Nephron (organoid): ENCODE data around the gene GSTCD.

ENCODE experiments used
- H3K27ac Mint-ChIP-seq, 3 experiments: 2 replicates each; pipeline ENCODE4 v1.8.0; 2020; ENCODE audit warnings: mixed read lengths in 3 of 3, mild to moderate bottlenecking in 2 of 3, moderate library complexity in 1 of 3
- H3K27me3 Mint-ChIP-seq: 2 replicates; pipeline ENCODE4 v1.8.0; 2021; ENCODE audit warnings: low read depth, mild to moderate bottlenecking, moderate library complexity, mixed read lengths
- H3K36me3 Mint-ChIP-seq: 2 replicates; pipeline ENCODE4 v1.8.0; 2020; ENCODE audit warnings: low read depth, mixed read lengths
- H3K4me1 Mint-ChIP-seq: 2 replicates; pipeline ENCODE4 v1.8.0; 2020; ENCODE audit warnings: mixed read lengths
- H3K4me3 Mint-ChIP-seq, 3 experiments: 2 replicates each; pipeline ENCODE4 v1.8.0; 2020; ENCODE audit warnings: mild to moderate bottlenecking in 3 of 3, mixed read lengths in 3 of 3, moderate library complexity in 2 of 3
- H3K9me3 Mint-ChIP-seq: 2 replicates; pipeline ENCODE4 v1.8.0; 2020; ENCODE audit warnings: mixed read lengths
- CTCF ChIP-seq, 3 experiments: fragments of 200-600 bp; sonication (generic); IDR thresholded peaks; one replicate each; pipeline ENCODE4 v1.5.0; 2021; ENCODE audit warnings: antibody characterized with exemption in 3 of 3; ENCODE audit not compliant: unreplicated experiment in 3 of 3

Gene GSTCD

GRCh38 chr4:105670684-105671083 is 37.9 kb upstream of the GSTCD start:
- Mint-ChIP-seq H3K4me1 (no peaks in the 10 kb centered on the region), H3K27ac (no peak overlapping the region), H3K9me3 (no peaks in the 10 kb centered on the region), H3K36me3 (no peaks in the 10 kb centered on the region), H3K27me3 (no peaks in the 10 kb centered on the region), H3K4me3 (no peak overlapping the region)
- no peak for TF ChIP-seq CTCF (IDR thresholded peaks at IDR 0.05; ENCODE audit: unreplicated experiment in 3 of 3)

GRCh38 chr4:105671301-105671700 is 37.3 kb upstream of the GSTCD start:
- H3K27ac Mint-ChIP-seq: no peak overlapping the region
- H3K4me1 Mint-ChIP-seq: no peaks in the 10 kb centered on the region
- no peak overlapping the region for H3K4me3 Mint-ChIP-seq
- H3K9me3 Mint-ChIP-seq: no peaks in the 10 kb centered on the region
- no peak for TF ChIP-seq CTCF (IDR thresholded peaks at IDR 0.05; ENCODE audit: unreplicated experiment in 3 of 3)
- no peaks in the 10 kb centered on the region for H3K27me3 Mint-ChIP-seq
- no peaks in the 10 kb centered on the region for H3K36me3 Mint-ChIP-seq

- no peak overlapping the region for H3K4me3 Mint-ChIP-seq
- H3K9me3 Mint-ChIP-seq: no peaks in the 10 kb centered on the region
- no peaks in the 10 kb centered on the region for H3K27me3 Mint-ChIP-seq
- TF ChIP-seq CTCF (IDR thresholded peaks at IDR 0.05; ENCODE audit: unreplicated experiment in 3 of 3): no peak
- no peak overlapping the region for H3K27ac Mint-ChIP-seq
- H3K4me1 Mint-ChIP-seq: peaks cover under 1% of the 10 kb centered on the region
- no peaks in the 10 kb centered on the region for H3K36me3 Mint-ChIP-seq
Observed at GRCh38 chr4:105674011-105674410, 34.6 kb upstream of the GSTCD start.

GRCh38 chr4:105677709-105678108 is 30.9 kb upstream of the GSTCD start:
- Mint-ChIP-seq H3K27me3 (no peaks in the 10 kb centered on the region), H3K36me3 (peaks cover 13% of the 10 kb centered on the region), H3K27ac (no peak overlapping the region), H3K4me3 (no peak overlapping the region), H3K9me3 (no peaks in the 10 kb centered on the region), H3K4me1 (peaks cover 3% of the 10 kb centered on the region)
- no peak for TF ChIP-seq CTCF (IDR thresholded peaks at IDR 0.05; ENCODE audit: unreplicated experiment in 3 of 3)

GRCh38 chr4:105679186-105679585 is 29.4 kb upstream of the GSTCD start:
- H3K4me1 Mint-ChIP-seq: peaks cover 3% of the 10 kb centered on the region
- no peak overlapping the region for H3K27ac Mint-ChIP-seq
- no peaks in the 10 kb centered on the region for H3K9me3 Mint-ChIP-seq
- no peak for TF ChIP-seq CTCF (IDR thresholded peaks at IDR 0.05; ENCODE audit: unreplicated experiment in 3 of 3)
- no peaks in the 10 kb centered on the region for H3K27me3 Mint-ChIP-seq
- no peak overlapping the region for H3K4me3 Mint-ChIP-seq
- peaks cover 20% of the 10 kb centered on the region for H3K36me3 Mint-ChIP-seq

GRCh38 chr4:105683038-105683437 is 25.5 kb upstream of the GSTCD start:
- Mint-ChIP-seq H3K27me3 (no peaks in the 10 kb centered on the region), H3K4me1 (peaks cover 3% of the 10 kb centered on the region), H3K4me3 (no peak overlapping the region), H3K36me3 (peaks cover 31% of the 10 kb centered on the region), H3K9me3 (no peaks in the 10 kb centered on the region), H3K27ac (no peak overlapping the region)
- no peak for TF ChIP-seq CTCF (IDR thresholded peaks at IDR 0.05; ENCODE audit: unreplicated experiment in 3 of 3)
